GM12864 (cell line): Measurements from ENCODE around the gene BCAS3.

Source experiments
- DNase-seq: peaks from one replicate; pipeline ENCODE4 v3.0.0-alpha.2; 2011; ENCODE audit warnings: low read depth
- H3K4me3 ChIP-seq: 2 replicates; pipeline ENCODE4 v1.5.1; 2011; ENCODE audit warnings: mild to moderate bottlenecking, low read depth, low read length, control low read depth
- CTCF ChIP-seq: IDR thresholded peaks from 2 replicates; pipeline ENCODE4 v1.5.1; 2011; ENCODE audit warnings: low read depth, mild to moderate bottlenecking, moderate library complexity, low read length, control low read depth, inconsistent platforms; ENCODE audit errors: missing control alignments

The BCAS3 gene

GRCh38 chr17:61368832-61369450 lies 691.3 kb downstream of the BCAS3 start:
- DNase-seq = no peak
- TF ChIP-seq CTCF = no peak
- H3K4me3 ChIP-seq = no peak overlapping the region

- no peak for TF ChIP-seq CTCF
- H3K4me3 ChIP-seq = no peak overlapping the region
- DNase-seq = no peak
Observed at GRCh38 chr17:61369751-61370150, 692.1 kb downstream of the BCAS3 start.

- TF ChIP-seq CTCF = no peak
- no peak overlapping the region for H3K4me3 ChIP-seq
- no peak for DNase-seq
Observed at GRCh38 chr17:61371179-61371578, 693.5 kb downstream of the BCAS3 start.

- TF ChIP-seq CTCF = no peak
- no peak for DNase-seq
- no peak overlapping the region for H3K4me3 ChIP-seq
Observed at GRCh38 chr17:61371606-61372005, 694.0 kb downstream of the BCAS3 start.

- no peak overlapping the region for H3K4me3 ChIP-seq
- no peak for DNase-seq
- no peak for TF ChIP-seq CTCF
Observed at GRCh38 chr17:61372436-61372835, 694.8 kb downstream of the BCAS3 start.

- H3K4me3 ChIP-seq = no peak overlapping the region
- TF ChIP-seq CTCF = no peak
- DNase-seq = no peak
Observed at GRCh38 chr17:61376931-61377838, 699.5 kb downstream of the BCAS3 start.
